Measurements from ENCODE around the gene PROB1. TPM values are rescaled to one million over a fixed set of nuclear protein-coding genes. Genes with fewer than 3 reads are reported as not detected.
A peak's percentile ranks its signal among the peaks of the same experiment; 100 is the strongest.
"Not testable (repeated sequence)": the region's sequence is repeated elsewhere in the genome, so short reads cannot be mapped to it uniquely, and the experiment has no call there.

PROB1 gene
- total RNA-seq, 8 experiments from 2014 or later: 0.56 to 3.8 (median 1.3) TPM

DNA sequence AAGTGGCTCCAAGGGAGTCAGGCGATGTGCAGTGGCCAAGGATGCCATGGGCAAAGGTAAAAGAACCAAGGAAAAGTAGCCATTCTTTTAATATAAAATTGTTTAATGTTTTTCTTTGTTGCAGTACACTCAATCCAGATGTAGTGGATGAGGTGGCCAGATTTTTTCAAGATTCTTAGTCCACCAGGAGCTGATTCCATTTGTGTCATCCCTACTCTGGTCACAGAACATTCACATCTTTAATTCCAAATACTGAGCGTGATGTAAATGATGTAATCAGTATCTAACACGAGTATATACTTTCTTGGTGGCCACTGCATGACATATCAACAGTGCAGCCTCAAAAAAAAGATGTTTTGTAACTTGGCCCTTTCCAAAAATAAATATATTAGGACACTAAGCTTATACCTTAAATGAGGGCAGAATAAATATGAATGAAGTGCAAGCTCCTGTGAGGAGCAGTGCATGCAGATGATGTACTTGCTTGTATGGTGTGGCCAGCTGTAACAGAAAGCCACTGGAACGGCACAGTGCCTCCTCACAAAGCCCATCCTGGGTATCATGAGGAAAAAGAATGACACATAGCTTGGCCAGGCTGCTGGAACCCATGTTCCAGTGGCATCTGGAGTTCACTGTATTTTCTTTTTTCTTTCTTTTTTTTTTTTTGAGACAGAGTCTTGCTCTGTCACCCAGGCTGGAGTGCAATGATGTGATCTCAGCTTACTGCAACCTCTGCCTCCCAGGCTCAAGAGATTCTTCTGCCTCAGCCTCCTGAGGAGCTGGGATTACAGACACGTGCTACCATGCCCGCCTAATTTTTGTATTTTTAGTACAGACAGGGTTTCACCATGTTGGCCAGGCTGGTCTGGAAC is 15.5 kb upstream of the PROB1 start:
- in situ Hi-C loops (cut with MboI; ENCODE audit: low pct_unique_long_range_greater_than_20kb in 2 of 9, low sequenced_read_pairs in 9 of 9, unreplicated experiment in 9 of 9): no loop called here
- peaks cover 11 to 17% of the 10 kb centered on the region in 2 donors for H3K4me1 ChIP-seq (replicated peaks in 1 of 2)
- H3K4me3 ChIP-seq: no peak overlapping the region
- H3K27ac ChIP-seq: no peak overlapping the region
- ATAC-seq (replicated peaks in 6 of 8): peak in 7 of 8 experiments; percentile 19 to 57 (median 47)
- 24 to 100% (median 74%) methylated on average over 1 to 5 of the region's 6 CpGs; no CpG with 5 or more reads in 2 of the 10 experiments for WGBS, 10 experiments

GRCh38 chr5:139409116-139409515 is 14.2 kb upstream of the PROB1 start:
- WGBS, 10 experiments: 40 to 100% (median 95%) methylated on average over 1 to 3 of the region's 5 CpGs; no CpG with 5 or more reads in 4 of the 10 experiments
- ATAC-seq (replicated peaks in 6 of 8); H3K27ac ChIP-seq; in situ Hi-C loops (cut with MboI; ENCODE audit: low pct_unique_long_range_greater_than_20kb in 2 of 9, low sequenced_read_pairs in 9 of 9, unreplicated experiment in 9 of 9); H3K4me3 ChIP-seq: not testable (repeated sequence)
- H3K4me1 ChIP-seq (replicated peaks in 1 of 2): peaks cover 6 to 17% of the 10 kb centered on the region in 2 donors

GRCh38 chr5:139408191-139408590 is 13.3 kb upstream of the PROB1 start:
- H3K27ac ChIP-seq: no peak overlapping the region
- 76 to 100% (median 96%) methylated on average over 2 to 7 of the region's 7 CpGs; no CpG with 5 or more reads in 4 of the 10 experiments for WGBS, 10 experiments
- in situ Hi-C loops (cut with MboI; ENCODE audit: low pct_unique_long_range_greater_than_20kb in 2 of 9, low sequenced_read_pairs in 9 of 9, unreplicated experiment in 9 of 9): no loop called here
- H3K4me1 ChIP-seq (replicated peaks in 1 of 2): peaks cover 6 to 18% of the 10 kb centered on the region in 2 donors
- ATAC-seq (replicated peaks in 6 of 8): no peak
- H3K4me3 ChIP-seq: no peak overlapping the region

DNA sequence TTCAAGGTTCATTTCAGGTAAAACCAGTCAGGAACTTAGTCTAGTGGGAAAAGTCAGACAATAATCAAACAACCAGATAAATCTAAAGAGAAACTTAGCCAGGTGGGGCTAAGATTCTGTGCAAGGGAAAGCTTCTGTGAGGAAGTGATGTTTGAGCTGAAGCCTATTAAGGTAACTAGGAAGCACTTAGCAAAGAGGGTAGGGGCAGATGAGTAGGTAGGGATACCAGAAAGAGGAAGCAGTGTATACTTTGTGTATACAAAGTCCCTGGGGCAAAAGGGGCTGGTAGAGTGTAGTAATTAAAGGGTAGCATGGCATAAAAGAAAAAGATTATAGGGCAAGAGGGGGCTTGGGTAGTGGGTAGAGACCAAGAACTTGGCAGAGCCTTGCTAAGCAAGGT is 12.6 kb upstream of the PROB1 start:
- H3K27ac ChIP-seq: no peak overlapping the region
- H3K4me1 ChIP-seq (replicated peaks in 1 of 2): peaks cover 6 to 21% of the 10 kb centered on the region in 2 donors
- in situ Hi-C loops (cut with MboI; ENCODE audit: low pct_unique_long_range_greater_than_20kb in 2 of 9, low sequenced_read_pairs in 9 of 9, unreplicated experiment in 9 of 9): no loop called here
- H3K4me3 ChIP-seq: no peak overlapping the region
- ATAC-seq (replicated peaks in 6 of 8): no peak

GRCh38 chr5:139406963-139407362 is 12.1 kb upstream of the PROB1 start:
- ATAC-seq (replicated peaks in 6 of 8): no peak
- Histone ChIP-seq H3K27ac (no peak overlapping the region), H3K4me1 (replicated peaks in 1 of 2) (peaks cover 6 to 21% of the 10 kb centered on the region in 2 donors), H3K4me3 (no peak overlapping the region)
- in situ Hi-C loops (cut with MboI; ENCODE audit: low pct_unique_long_range_greater_than_20kb in 2 of 9, low sequenced_read_pairs in 9 of 9, unreplicated experiment in 9 of 9): no loop called here
- WGBS, 10 experiments: 70 to 100% (median 100%) methylated on average over 1 to 2 of the region's 2 CpGs; no CpG with 5 or more reads in 7 of the 10 experiments

- peak overlapping the region; percentile 94 to 96 for H3K27ac ChIP-seq
- in situ Hi-C loops (cut with MboI; ENCODE audit: low pct_unique_long_range_greater_than_20kb in 2 of 9, low sequenced_read_pairs in 9 of 9, unreplicated experiment in 9 of 9): no loop called here
- WGBS, 10 experiments: 41 to 100% (median 68%) methylated on average over 1 to 5 of the region's 5 CpGs
- H3K4me1 ChIP-seq (replicated peaks in 1 of 2): peaks cover 6 to 11% of the 10 kb centered on the region in 2 donors
- no peak for ATAC-seq (replicated peaks in 6 of 8)
- peak overlapping the region; percentile 37 to 48 (median 43) for H3K4me3 ChIP-seq
Measured at GRCh38 chr5:139404484-139404840, 9.6 kb upstream of the PROB1 start.

DNA sequence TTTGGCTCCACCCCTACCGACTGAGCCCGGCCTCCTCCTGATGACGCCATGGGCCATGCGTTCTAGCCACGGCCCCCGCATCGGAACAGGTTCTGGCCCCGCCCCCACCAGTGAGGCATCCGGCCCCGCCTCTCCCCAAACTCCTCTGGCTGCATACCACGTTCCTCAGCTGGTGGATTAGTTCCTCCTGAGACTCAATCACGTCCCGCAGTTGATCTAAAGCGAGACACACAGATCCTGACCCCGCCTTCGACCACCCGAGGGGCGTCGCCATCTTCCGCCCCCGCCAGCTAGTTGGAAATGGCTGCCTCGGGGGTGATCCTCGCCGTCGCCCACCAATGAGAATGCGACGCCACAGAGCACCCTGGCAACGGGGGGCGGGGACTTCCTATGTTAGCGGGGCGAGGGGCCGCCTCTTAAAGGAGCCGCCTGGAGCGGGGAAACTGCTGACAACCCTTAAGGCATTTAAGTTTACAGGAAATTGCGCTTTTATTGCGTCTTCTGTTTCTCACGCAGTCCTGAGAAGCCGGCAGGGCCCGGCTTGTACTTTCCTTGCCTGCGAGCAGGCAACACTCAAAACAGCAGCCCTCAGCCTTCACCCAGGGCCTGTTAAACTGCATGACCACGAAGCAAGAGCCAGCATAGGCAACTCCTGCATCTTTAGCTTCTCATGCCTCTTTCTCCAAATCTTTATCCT is 9.0 kb upstream of the PROB1 start, which contains the start of gene SPATA24:
Gene SPATA24 (minus strand): TSS at position 303 of the 697 bp plus-strand sequence. CDS start 29 bp downstream, at position 274.
- peak within 1 kb of the TSS; percentile 37 to 48 (median 43) for H3K4me3 ChIP-seq
- 0 to 5% (median 0%) methylated on average over 3 to 8 of the region's 41 CpGs; no CpG with 5 or more reads in 3 of the 10 experiments for WGBS, 10 experiments
- peak within 1 kb of the TSS; percentile 94 to 96 for H3K27ac ChIP-seq
- peaks cover 6 to 11% of the 10 kb centered on the region in 2 donors for H3K4me1 ChIP-seq (replicated peaks in 1 of 2)
- peak; percentile 93 to 95 (median 94) for ATAC-seq (replicated peaks in 6 of 8)
- in situ Hi-C loops (cut with MboI; ENCODE audit: low pct_unique_long_range_greater_than_20kb in 2 of 9, low sequenced_read_pairs in 9 of 9, unreplicated experiment in 9 of 9): no loop called here

DNA sequence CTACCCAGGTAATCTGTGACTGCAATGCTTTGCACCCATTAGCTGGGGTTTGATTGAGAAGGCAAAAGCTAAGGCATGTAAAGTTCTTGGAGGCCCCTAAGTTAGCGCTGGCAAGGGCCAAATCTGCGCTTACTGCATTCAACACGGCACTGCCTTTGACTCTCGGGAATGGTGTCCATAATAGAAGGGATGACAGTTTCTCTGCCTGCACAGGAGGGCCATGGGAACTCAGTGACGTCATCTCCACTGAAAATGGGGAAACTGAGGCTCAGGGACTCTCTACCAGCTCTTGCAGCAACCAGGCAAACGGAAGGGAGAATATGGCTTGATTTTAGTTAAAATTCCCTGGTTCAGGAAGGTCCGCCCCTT is 8.5 kb upstream of the PROB1 start:
- ATAC-seq (replicated peaks in 6 of 8): peak in 6 of 8 experiments; percentile 2 to 7 (median 4)
- in situ Hi-C loops (cut with MboI; ENCODE audit: low pct_unique_long_range_greater_than_20kb in 2 of 9, low sequenced_read_pairs in 9 of 9, unreplicated experiment in 9 of 9): no loop called here
- peak overlapping the region; percentile 94 to 96 for H3K27ac ChIP-seq
- H3K4me1 ChIP-seq (replicated peaks in 1 of 2): peaks cover 6 to 11% of the 10 kb centered on the region in 2 donors
- 0 to 61% (median 14%) methylated on average over 1 to 7 of the region's 7 CpGs; no CpG with 5 or more reads in 3 of the 10 experiments for WGBS, 10 experiments
- H3K4me3 ChIP-seq: peak overlapping the region; percentile 37 to 48 (median 43)

GRCh38 chr5:139402561-139403158 is 7.8 kb upstream of the PROB1 start:
- Histone ChIP-seq H3K27ac (no peak overlapping the region), H3K4me1 (replicated peaks in 1 of 2) (peaks cover 6 to 11% of the 10 kb centered on the region in 2 donors), H3K4me3 (no peak overlapping the region)
- in situ Hi-C loops (cut with MboI; ENCODE audit: low pct_unique_long_range_greater_than_20kb in 2 of 9, low sequenced_read_pairs in 9 of 9, unreplicated experiment in 9 of 9): no loop called here
- ATAC-seq (replicated peaks in 6 of 8): no peak
- 0 to 100% (median 70%) methylated on average over 1 to 5 of the region's 7 CpGs; no CpG with 5 or more reads in 5 of the 10 experiments for WGBS, 10 experiments

- 76 to 100% (median 90%) methylated on average over 2 to 6 of the region's 10 CpGs; no CpG with 5 or more reads in 3 of the 10 experiments for WGBS, 10 experiments
- in situ Hi-C loops (cut with MboI; ENCODE audit: low pct_unique_long_range_greater_than_20kb in 2 of 9, low sequenced_read_pairs in 9 of 9, unreplicated experiment in 9 of 9): no loop called here
- no peak for ATAC-seq (replicated peaks in 6 of 8)
- Histone ChIP-seq H3K4me1 (replicated peaks in 1 of 2) (peaks cover 6 to 11% of the 10 kb centered on the region in 2 donors), H3K27ac (no peak overlapping the region), H3K4me3 (no peak overlapping the region)
Measured at GRCh38 chr5:139401546-139401945, 6.6 kb upstream of the PROB1 start.

DNA sequence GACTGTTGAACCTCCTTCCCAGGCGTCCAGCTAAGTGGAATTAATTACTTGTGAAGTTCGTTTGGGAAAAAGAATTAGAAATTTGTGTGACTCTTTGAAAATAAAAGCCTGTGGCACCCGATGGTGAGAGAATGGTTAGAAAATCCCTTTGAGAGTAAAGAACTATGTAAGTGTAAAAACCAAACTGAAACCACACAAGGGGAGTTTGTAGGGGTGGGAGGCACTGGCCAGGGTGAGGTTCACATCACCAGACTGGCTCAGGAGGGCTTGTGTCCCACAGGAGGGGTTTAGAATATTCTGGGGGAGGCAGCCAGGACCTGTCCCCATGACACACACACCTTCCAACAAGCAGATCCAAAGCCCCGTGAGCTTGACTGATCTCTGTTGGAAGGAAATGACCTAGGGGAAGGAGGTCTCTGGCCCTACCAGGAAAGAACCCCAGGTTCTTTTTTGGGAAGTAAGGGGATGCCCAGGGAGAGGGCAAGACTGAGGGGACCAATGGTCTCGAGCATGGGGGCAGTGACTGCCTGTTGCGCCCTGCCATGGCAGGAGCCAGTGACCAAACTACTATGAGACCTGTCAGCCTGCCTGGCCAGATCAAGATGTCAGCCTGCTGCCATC is 4.7 kb upstream of the PROB1 start:
- H3K27ac ChIP-seq: no peak overlapping the region
- in situ Hi-C loops (cut with MboI; ENCODE audit: low pct_unique_long_range_greater_than_20kb in 2 of 9, low sequenced_read_pairs in 9 of 9, unreplicated experiment in 9 of 9): no loop called here

GRCh38 chr5:139397921-139398320 is 3.0 kb upstream of the PROB1 start:
- ATAC-seq (replicated peaks in 6 of 8): no peak
- H3K4me1 ChIP-seq (replicated peaks in 1 of 2): peaks cover 0 to under 1% of the 10 kb centered on the region in 2 donors
- no peak overlapping the region for H3K27ac ChIP-seq
- in situ Hi-C loops (cut with MboI; ENCODE audit: low pct_unique_long_range_greater_than_20kb in 2 of 9, low sequenced_read_pairs in 9 of 9, unreplicated experiment in 9 of 9): no loop called here
- H3K4me3 ChIP-seq: no peak overlapping the region
- WGBS, 10 experiments: 69 to 100% (median 82%) methylated on average over 1 to 6 of the region's 6 CpGs; no CpG with 5 or more reads in 2 of the 10 experiments

More for the DNA sequence above, 4.7 kb upstream of the PROB1 start:
- Histone ChIP-seq H3K4me1 (replicated peaks in 1 of 2) (peaks cover 4 to 9% of the 10 kb centered on the region in 2 donors), H3K4me3 (no peak overlapping the region)
- no peak for ATAC-seq (replicated peaks in 6 of 8)
- 5 to 83% (median 77%) methylated on average over 2 to 4 of the region's 6 CpGs for WGBS, 10 experiments
